Putamen (tissue), 1 donor: ENCODE results near the gene PLEKHA6.
A peak's percentile ranks its signal among the peaks of the same experiment; 100 is the strongest.

Source experiments
- DNase-seq: peaks from one replicate; pipeline ENCODE4 v3.0.0-alpha.2; 2016; ENCODE audit warnings: low spot score

The PLEKHA6 gene

GRCh38 chr1:204286315-204286714 is 73.4 kb downstream of the PLEKHA6 start:
- no peak for DNase-seq

GRCh38 chr1:204285436-204286305 is 74.1 kb downstream of the PLEKHA6 start:
- DNase-seq: no peak

GRCh38 chr1:204284929-204285328 is 74.8 kb downstream of the PLEKHA6 start:
- no peak for DNase-seq

GRCh38 chr1:204283711-204284651 is 75.7 kb downstream of the PLEKHA6 start:
- DNase-seq: no peak

GRCh38 chr1:204282761-204283221 is 76.9 kb downstream of the PLEKHA6 start:
- DNase-seq: no peak

- no peak for DNase-seq
Measured at GRCh38 chr1:204280099-204280961, 79.4 kb downstream of the PLEKHA6 start.

- DNase-seq: peak; percentile 81
Measured at GRCh38 chr1:204278958-204279357, 80.8 kb downstream of the PLEKHA6 start.

GRCh38 chr1:204278251-204278650 is 81.5 kb downstream of the PLEKHA6 start:
- DNase-seq: no peak

- no peak for DNase-seq
Measured at GRCh38 chr1:204277563-204278219, 82.0 kb downstream of the PLEKHA6 start.

- no peak for DNase-seq
Measured at GRCh38 chr1:204275695-204276370, 83.9 kb downstream of the PLEKHA6 start.

GRCh38 chr1:204274446-204274845 is 85.3 kb downstream of the PLEKHA6 start:
- no peak for DNase-seq

GRCh38 chr1:204272505-204272904 is 87.2 kb downstream of the PLEKHA6 start:
- no peak for DNase-seq

GRCh38 chr1:204271970-204272369 is 87.8 kb downstream of the PLEKHA6 start:
- peak; percentile 78 for DNase-seq

GRCh38 chr1:204268101-204268500 is 91.6 kb downstream of the PLEKHA6 start:
- DNase-seq: no peak

GRCh38 chr1:204267191-204267601 is 92.5 kb downstream of the PLEKHA6 start:
- peak; percentile 77 for DNase-seq

- DNase-seq: no peak
Measured at GRCh38 chr1:204266504-204267034, 93.2 kb downstream of the PLEKHA6 start.

GRCh38 chr1:204265665-204266064 is 94.1 kb downstream of the PLEKHA6 start:
- DNase-seq: no peak

- DNase-seq: no peak
Measured at GRCh38 chr1:204264805-204265204, 94.9 kb downstream of the PLEKHA6 start.

- no peak for DNase-seq
Measured at GRCh38 chr1:204263254-204263910, 96.3 kb downstream of the PLEKHA6 start.
